Hippocampal formation (tissue), 2 donors: Measurements from ENCODE around the gene AIPL1.
A peak's percentile ranks its signal among the peaks of the same experiment; 100 is the strongest.
"Not testable (repeated sequence)": the region's sequence is repeated elsewhere in the genome, so short reads cannot be mapped to it uniquely, and the experiment has no call there.

ENCODE experiments used
- DNase-seq, 2 donors: peaks; one replicate each; lab custom pipeline; 2025; lab: John Stamatoyannopoulos, UW

AIPL1 gene

GRCh38 chr17:6435051-6435450, at the start of gene AIPL1:
TSS of gene AIPL1 (minus strand) at chr17:6435121. CDS start at chr17:6435104, 17 bp downstream.
- DNase-seq = no peak

GRCh38 chr17:6483507-6483906, 48.6 kb upstream of the AIPL1 start:
- no peak for DNase-seq

- DNase-seq = not testable (repeated sequence)
Measured at GRCh38 chr17:6482796-6483195, 47.9 kb upstream of the AIPL1 start.

GRCh38 chr17:6482105-6482455, 47.2 kb upstream of the AIPL1 start:
- DNase-seq = no peak

- no peak for DNase-seq
Measured at GRCh38 chr17:6480303-6480675, 45.4 kb upstream of the AIPL1 start.

- no peak for DNase-seq
Measured at GRCh38 chr17:6479622-6480302, 44.8 kb upstream of the AIPL1 start.

GRCh38 chr17:6478486-6478885, 43.6 kb upstream of the AIPL1 start:
- DNase-seq = no peak

GRCh38 chr17:6477831-6478383, 43.0 kb upstream of the AIPL1 start:
- DNase-seq = no peak

GRCh38 chr17:6476810-6477179, 41.9 kb upstream of the AIPL1 start:
- no peak for DNase-seq

- DNase-seq = no peak
Measured at GRCh38 chr17:6476076-6476809, 41.3 kb upstream of the AIPL1 start.

GRCh38 chr17:6475411-6475810, 40.5 kb upstream of the AIPL1 start:
- DNase-seq = no peak

GRCh38 chr17:6474906-6475305, 40.0 kb upstream of the AIPL1 start:
- DNase-seq = no peak

- no peak for DNase-seq
Measured at GRCh38 chr17:6474376-6474775, 39.5 kb upstream of the AIPL1 start.

- DNase-seq = peak; percentile 24 to 62
Measured at GRCh38 chr17:6473128-6473767, 38.3 kb upstream of the AIPL1 start.

GRCh38 chr17:6472517-6472916, 37.6 kb upstream of the AIPL1 start:
- no peak for DNase-seq

GRCh38 chr17:6471531-6472465, 36.9 kb upstream of the AIPL1 start:
- DNase-seq = no peak

- DNase-seq = no peak
Measured at GRCh38 chr17:6470751-6471521, 36.0 kb upstream of the AIPL1 start.

- DNase-seq = no peak
Measured at GRCh38 chr17:6470146-6470718, 35.3 kb upstream of the AIPL1 start.

GRCh38 chr17:6468051-6468790, 33.3 kb upstream of the AIPL1 start:
- DNase-seq = no peak

- DNase-seq = no peak
Measured at GRCh38 chr17:6467567-6467966, 32.6 kb upstream of the AIPL1 start.
